Measurements from ENCODE around the gene POLR3H.
A peak's percentile ranks its signal among the peaks of the same experiment; 100 is the strongest.

The POLR3H gene

DNA sequence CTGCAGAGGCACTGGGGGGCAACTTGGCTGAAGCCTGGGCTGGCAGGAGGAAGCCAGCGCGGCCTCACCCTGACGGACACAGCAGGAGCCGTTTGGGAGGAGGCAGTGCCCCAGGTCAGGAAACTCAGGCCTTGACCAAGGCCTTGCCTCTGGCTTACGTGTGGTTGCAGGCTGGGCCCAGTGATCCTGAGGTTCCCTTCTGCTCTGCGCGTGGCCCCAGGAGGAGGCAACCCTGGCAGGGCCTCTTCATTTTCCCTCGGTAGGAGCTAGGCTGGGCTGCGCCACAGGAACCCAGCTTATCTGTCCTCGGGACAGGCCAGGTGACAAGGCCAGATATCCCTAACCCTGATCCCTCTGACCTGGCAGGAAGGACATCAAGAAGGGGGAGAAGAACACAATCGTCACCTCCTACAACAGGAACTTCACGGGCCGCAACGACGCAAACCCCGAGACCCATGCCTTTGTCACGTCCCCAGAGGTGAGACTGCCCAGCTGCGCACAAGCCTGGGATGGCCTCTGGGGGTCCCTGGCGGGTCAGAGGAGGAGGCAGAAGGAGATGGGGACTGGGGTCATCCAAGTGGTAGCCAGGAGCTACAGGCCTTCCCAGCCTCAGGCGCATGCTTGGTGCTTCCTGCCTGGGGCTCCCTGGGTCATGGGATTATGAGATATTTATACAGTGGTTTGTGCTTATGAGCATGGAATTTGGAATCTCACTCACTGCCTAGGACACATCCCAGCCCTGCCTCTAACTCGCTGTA lies 20.6 kb downstream of the POLR3H start:
- Histone ChIP-seq H3K4me3 (ENCODE audit: low read length) (no peak overlapping the region), H3K9ac (ENCODE audit: low read length) (no peak overlapping the region), H3K27ac (ENCODE audit: low read length) (no peak overlapping the region), H3K27me3 (ENCODE audit: control insufficient read depth, insufficient read depth, low read length) (no peaks in the 10 kb centered on the region), H3K4me1 (ENCODE audit: control insufficient read depth, low read depth, low read length) (no peaks in the 10 kb centered on the region), H3K9me3 (ENCODE audit: control insufficient read depth, low read depth, low read length) (no peaks in the 10 kb centered on the region), H3K36me3 (ENCODE audit: control insufficient read depth, low read depth, low read length) (peaks cover 33% of the 10 kb centered on the region)

DNA sequence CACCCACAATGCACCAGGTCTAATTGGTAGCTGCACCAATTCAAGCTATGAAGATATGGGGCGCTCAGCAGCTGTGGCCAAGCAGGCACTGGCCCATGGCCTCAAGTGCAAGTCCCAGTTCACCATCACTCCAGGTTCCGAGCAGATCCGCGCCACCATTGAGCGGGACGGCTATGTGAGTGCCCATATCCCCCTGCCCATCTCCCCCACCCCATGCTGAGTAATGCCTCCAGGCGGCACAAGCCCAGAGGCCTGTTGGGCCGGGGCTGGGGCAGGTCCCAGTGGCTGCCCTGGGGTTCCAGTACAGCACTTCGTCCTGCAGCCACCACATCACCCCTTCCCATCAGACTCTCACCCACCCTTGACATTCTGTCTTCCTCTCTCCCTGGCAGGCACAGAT lies 21.5 kb downstream of the POLR3H start:
- Histone ChIP-seq H3K9me3 (ENCODE audit: control insufficient read depth, low read depth, low read length) (no peaks in the 10 kb centered on the region), H3K9ac (ENCODE audit: low read length) (no peak overlapping the region), H3K4me1 (ENCODE audit: control insufficient read depth, low read depth, low read length) (no peaks in the 10 kb centered on the region), H3K27ac (ENCODE audit: low read length) (no peak overlapping the region), H3K4me3 (ENCODE audit: low read length) (no peak overlapping the region), H3K36me3 (ENCODE audit: control insufficient read depth, low read depth, low read length) (peaks cover 24% of the 10 kb centered on the region), H3K27me3 (ENCODE audit: control insufficient read depth, insufficient read depth, low read length) (no peaks in the 10 kb centered on the region)

DNA sequence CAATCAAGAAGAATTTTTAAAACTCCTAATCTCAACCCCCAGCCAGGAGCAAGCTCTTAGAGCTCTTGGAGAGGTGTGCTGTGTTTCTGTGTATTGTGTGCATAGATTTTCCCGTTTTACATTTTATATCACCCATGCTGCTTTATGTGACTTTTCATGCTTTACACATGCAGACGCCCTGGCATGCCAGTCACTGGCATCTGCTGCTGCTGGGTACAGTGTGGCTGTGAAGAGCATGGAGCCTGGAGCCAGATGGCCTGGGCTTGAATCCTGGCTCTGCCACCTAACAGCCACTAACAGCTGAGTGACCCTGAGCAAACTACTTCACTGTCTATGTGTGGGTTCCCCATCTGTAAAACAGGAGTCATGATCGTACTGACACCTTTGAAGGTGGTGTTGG lies 23.1 kb downstream of the POLR3H start:
- Histone ChIP-seq H3K9me3 (ENCODE audit: control insufficient read depth, low read depth, low read length) (no peaks in the 10 kb centered on the region), H3K4me3 (ENCODE audit: low read length) (no peak overlapping the region), H3K27me3 (ENCODE audit: control insufficient read depth, insufficient read depth, low read length) (no peaks in the 10 kb centered on the region), H3K27ac (ENCODE audit: low read length) (no peak overlapping the region), H3K36me3 (ENCODE audit: control insufficient read depth, low read depth, low read length) (peaks cover 17% of the 10 kb centered on the region), H3K9ac (ENCODE audit: low read length) (no peak overlapping the region), H3K4me1 (ENCODE audit: control insufficient read depth, low read depth, low read length) (no peaks in the 10 kb centered on the region)

DNA sequence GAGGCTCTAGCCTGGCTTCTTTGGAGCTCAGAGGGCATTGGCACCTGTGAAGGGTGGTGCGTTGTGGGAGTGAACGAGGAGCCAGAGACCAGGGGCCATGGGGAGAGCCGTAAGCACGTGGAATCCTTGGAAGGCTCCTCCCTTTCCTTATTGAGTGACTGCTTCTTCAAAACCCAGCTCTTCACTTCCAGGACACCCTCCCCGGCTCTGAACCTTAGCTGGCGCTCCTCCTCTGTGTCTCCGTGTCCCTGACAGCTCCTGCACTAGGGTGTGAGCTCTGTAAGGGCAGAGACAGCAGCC lies 26.3 kb downstream of the POLR3H start:
- Histone ChIP-seq H3K4me1 (ENCODE audit: control insufficient read depth, low read depth, low read length) (peaks cover 6% of the 10 kb centered on the region), H3K4me3 (ENCODE audit: low read length) (no peak overlapping the region), H3K9me3 (ENCODE audit: control insufficient read depth, low read depth, low read length) (no peaks in the 10 kb centered on the region), H3K27me3 (ENCODE audit: control insufficient read depth, insufficient read depth, low read length) (no peaks in the 10 kb centered on the region), H3K9ac (ENCODE audit: low read length) (no peak overlapping the region), H3K36me3 (ENCODE audit: control insufficient read depth, low read depth, low read length) (peaks cover 23% of the 10 kb centered on the region), H3K27ac (ENCODE audit: low read length) (no peak overlapping the region)

DNA sequence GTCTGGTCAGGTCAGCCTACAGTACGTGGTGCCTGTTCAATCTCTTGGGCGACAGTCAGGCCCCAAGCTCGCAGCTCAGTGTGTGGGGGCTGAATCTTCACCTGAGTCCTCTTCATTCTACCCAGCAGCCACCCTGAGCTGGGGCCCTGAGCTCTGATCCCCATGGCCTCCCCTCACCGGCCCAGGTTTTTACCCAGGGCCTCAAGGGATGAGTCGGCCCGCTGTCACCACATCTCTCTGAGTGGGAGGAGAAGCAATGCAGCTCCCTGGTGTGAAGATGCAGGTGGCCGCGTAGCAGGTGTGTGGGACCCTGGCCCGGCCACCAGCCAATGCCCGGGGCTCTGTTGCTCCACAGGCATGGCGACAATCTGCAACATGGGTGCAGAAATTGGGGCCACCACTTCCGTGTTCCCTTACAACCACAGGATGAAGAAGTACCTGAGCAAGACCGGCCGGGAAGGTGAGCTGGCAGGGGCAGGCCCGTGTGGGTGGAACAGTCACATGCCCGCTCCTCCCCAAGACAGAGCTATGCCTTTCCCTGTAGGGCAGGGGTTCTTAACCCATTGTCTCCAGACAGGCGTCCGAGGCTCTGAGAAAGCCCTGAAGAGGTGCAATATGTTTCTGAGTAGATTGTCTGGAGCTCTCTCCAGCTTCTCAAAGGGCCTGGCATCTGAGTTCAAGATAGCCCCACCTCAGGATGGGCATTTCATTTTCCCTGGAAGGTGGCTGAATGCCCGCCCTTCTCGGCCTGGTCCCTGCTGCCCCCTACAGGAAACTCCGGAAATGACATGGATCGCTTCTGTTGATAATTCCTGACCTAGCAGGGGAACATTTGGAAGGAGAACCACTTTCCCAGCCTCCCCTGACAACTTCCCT lies 26.9 kb downstream of the POLR3H start:
- no peak overlapping the region for H3K9ac ChIP-seq (ENCODE audit: low read length)
- no peaks in the 10 kb centered on the region for H3K27me3 ChIP-seq (ENCODE audit: control insufficient read depth, insufficient read depth, low read length)
- peaks cover 12% of the 10 kb centered on the region for H3K4me1 ChIP-seq (ENCODE audit: control insufficient read depth, low read depth, low read length)
- H3K27ac ChIP-seq (ENCODE audit: low read length) = no peak overlapping the region
- no peak overlapping the region for H3K4me3 ChIP-seq (ENCODE audit: low read length)
- H3K36me3 ChIP-seq (ENCODE audit: control insufficient read depth, low read depth, low read length) = peaks cover 23% of the 10 kb centered on the region
- no peaks in the 10 kb centered on the region for H3K9me3 ChIP-seq (ENCODE audit: control insufficient read depth, low read depth, low read length)

DNA sequence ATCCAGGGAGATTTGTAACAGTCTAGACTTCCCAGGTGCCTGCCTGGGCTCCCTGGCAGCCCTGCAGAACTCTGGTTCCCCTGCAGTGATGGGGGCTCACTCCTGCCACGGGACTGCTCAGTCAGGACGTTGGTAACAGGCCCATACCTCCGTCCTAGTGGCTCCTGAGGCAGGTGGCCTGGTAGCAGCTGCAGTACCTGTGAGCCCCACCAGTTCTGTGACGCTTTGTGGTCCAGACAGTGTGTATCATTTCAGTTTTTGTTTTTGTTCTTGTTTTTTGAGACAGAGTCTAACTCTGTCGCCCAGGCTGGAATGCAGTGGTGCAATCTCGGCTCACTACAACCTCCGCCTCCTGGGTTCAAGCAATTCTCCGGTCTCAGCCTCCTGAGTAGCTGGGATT lies 27.8 kb downstream of the POLR3H start:
- Histone ChIP-seq H3K9ac (ENCODE audit: low read length) (no peak overlapping the region), H3K4me3 (ENCODE audit: low read length) (no peak overlapping the region), H3K9me3 (ENCODE audit: control insufficient read depth, low read depth, low read length) (no peaks in the 10 kb centered on the region), H3K36me3 (ENCODE audit: control insufficient read depth, low read depth, low read length) (peaks cover 23% of the 10 kb centered on the region), H3K4me1 (ENCODE audit: control insufficient read depth, low read depth, low read length) (peaks cover 15% of the 10 kb centered on the region), H3K27ac (ENCODE audit: low read length) (no peak overlapping the region), H3K27me3 (ENCODE audit: control insufficient read depth, insufficient read depth, low read length) (no peaks in the 10 kb centered on the region)

DNA sequence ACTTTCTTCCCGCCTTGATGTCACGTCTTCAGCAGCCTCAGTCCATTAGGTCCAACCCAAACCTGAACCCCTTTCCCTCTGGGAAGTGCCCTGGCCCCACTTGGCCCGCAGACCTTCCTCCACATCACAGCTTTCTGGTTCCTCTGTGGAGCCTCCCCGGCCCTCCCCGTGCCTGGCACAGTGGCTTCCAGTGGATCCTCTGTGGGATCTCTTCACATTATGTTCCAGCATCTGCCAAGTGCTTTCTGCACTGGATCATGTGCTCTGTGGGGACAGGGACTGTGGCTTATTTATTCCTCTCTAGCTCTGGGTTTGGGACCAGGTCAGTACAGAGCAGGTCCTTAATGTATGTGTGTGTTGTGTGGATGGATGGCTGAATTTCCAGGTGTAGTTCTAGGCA lies 30.9 kb downstream of the POLR3H start:
- Histone ChIP-seq H3K27me3 (ENCODE audit: control insufficient read depth, insufficient read depth, low read length) (no peaks in the 10 kb centered on the region), H3K36me3 (ENCODE audit: control insufficient read depth, low read depth, low read length) (peaks cover 34% of the 10 kb centered on the region)

DNA sequence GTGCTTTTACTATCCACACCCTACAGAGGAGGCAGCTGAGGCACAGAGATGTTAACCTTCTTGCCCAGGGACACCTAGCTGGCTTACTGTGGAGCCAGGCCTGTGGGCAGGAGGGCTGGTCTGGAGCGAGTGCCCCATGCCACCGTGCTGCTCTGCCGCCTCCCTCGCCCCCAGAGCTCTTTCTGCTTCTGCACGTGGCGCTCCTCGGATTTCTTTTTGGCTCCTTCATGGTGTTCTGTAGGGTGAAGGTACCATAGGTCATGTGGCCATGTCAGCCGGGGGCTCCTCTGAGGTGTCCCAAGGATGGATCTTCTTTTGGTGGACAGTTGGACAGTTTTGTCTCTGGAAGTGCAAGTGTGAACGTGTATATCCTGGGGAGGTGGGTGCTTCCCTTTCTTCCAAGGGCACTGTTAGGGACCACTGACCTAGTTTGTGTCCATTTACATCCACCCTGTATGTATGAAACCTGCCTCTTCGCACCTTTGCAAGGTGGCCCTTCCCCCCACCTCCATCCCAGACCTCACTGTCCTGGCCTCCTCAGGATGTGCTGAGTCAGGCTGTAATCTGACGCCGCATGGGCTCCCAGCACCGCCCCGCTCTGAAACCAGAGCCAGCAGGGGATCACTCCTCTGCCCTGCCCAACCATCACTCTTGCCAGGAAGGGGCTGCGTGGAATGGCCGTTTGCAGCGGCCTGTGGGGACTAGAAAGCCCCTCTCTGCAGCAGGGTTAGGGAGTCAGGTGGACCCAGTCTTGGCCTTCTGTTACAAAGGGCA lies 31.7 kb downstream of the POLR3H start:
- H3K4me1 ChIP-seq (ENCODE audit: control insufficient read depth, low read depth, low read length) = peaks cover 15% of the 10 kb centered on the region
- peak overlapping the region; percentile 12 for H3K27ac ChIP-seq (ENCODE audit: low read length)
- peaks cover 41% of the 10 kb centered on the region for H3K36me3 ChIP-seq (ENCODE audit: control insufficient read depth, low read depth, low read length)
- H3K27me3 ChIP-seq (ENCODE audit: control insufficient read depth, insufficient read depth, low read length) = no peaks in the 10 kb centered on the region
- H3K9me3 ChIP-seq (ENCODE audit: control insufficient read depth, low read depth, low read length) = no peaks in the 10 kb centered on the region
- H3K9ac ChIP-seq (ENCODE audit: low read length) = peak overlapping the region; percentile 34
- no peak overlapping the region for H3K4me3 ChIP-seq (ENCODE audit: low read length)

More for the DNA sequence above, 30.9 kb downstream of the POLR3H start:
- H3K9me3 ChIP-seq (ENCODE audit: control insufficient read depth, low read depth, low read length) = no peaks in the 10 kb centered on the region
- peak overlapping the region; percentile 12 for H3K27ac ChIP-seq (ENCODE audit: low read length)
- H3K4me3 ChIP-seq (ENCODE audit: low read length) = no peak overlapping the region
- H3K4me1 ChIP-seq (ENCODE audit: control insufficient read depth, low read depth, low read length) = peaks cover 15% of the 10 kb centered on the region
- peak overlapping the region; percentile 34 for H3K9ac ChIP-seq (ENCODE audit: low read length)

DNA sequence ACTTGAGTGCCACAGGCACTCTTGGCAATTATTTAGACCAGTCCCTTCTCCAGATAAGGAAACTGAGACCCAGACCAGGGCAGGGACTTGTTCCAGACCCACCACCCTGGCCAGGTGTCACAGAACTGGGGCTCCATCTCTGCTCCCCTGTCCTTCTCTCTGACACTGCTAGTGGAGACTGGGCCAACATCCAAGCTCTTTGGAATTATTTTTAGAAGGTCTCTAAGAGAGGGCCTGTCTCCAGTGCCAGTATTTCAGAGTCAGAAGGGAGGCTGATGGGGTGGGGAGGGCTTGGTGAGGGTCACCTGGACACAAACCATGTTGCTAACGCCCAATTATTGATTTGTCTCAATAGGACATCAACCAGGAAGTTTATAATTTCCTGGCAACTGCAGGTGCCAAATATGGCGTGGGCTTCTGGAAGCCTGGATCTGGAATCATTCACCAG lies 32.7 kb downstream of the POLR3H start:
- H3K4me3 ChIP-seq (ENCODE audit: low read length) = no peak overlapping the region
- no peaks in the 10 kb centered on the region for H3K27me3 ChIP-seq (ENCODE audit: control insufficient read depth, insufficient read depth, low read length)
- peaks cover 43% of the 10 kb centered on the region for H3K36me3 ChIP-seq (ENCODE audit: control insufficient read depth, low read depth, low read length)
- H3K9ac ChIP-seq (ENCODE audit: low read length) = no peak overlapping the region
- peaks cover 15% of the 10 kb centered on the region for H3K4me1 ChIP-seq (ENCODE audit: control insufficient read depth, low read depth, low read length)
- H3K9me3 ChIP-seq (ENCODE audit: control insufficient read depth, low read depth, low read length) = no peaks in the 10 kb centered on the region
- H3K27ac ChIP-seq (ENCODE audit: low read length) = no peak overlapping the region

DNA sequence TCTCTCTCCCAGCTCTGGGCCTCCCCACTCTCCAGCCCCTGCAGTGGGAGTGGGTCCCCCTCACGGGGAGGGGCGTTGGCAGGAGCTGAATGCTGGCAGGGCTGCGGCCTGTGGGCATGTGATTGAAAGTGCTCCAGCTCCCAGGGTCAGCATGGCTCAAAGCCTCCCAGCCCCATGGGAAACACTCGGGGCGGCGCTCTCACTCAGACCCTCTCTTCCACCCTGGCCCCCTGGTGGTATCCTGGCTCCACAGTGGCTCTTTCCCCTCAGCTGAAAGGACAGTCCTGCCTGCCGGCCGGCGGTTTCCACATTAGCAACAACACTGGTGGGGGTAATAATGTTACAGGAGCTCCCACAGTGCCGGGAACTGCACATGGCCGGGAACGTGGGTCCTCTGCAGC lies 35.5 kb downstream of the POLR3H start:
- no peak overlapping the region for H3K4me3 ChIP-seq (ENCODE audit: low read length)
- H3K27ac ChIP-seq (ENCODE audit: low read length) = no peak overlapping the region
- no peak overlapping the region for H3K9ac ChIP-seq (ENCODE audit: low read length)
- H3K4me1 ChIP-seq (ENCODE audit: control insufficient read depth, low read depth, low read length) = peaks cover 15% of the 10 kb centered on the region
- H3K9me3 ChIP-seq (ENCODE audit: control insufficient read depth, low read depth, low read length) = no peaks in the 10 kb centered on the region
- peaks cover 28% of the 10 kb centered on the region for H3K36me3 ChIP-seq (ENCODE audit: control insufficient read depth, low read depth, low read length)
- H3K27me3 ChIP-seq (ENCODE audit: control insufficient read depth, insufficient read depth, low read length) = no peaks in the 10 kb centered on the region

DNA sequence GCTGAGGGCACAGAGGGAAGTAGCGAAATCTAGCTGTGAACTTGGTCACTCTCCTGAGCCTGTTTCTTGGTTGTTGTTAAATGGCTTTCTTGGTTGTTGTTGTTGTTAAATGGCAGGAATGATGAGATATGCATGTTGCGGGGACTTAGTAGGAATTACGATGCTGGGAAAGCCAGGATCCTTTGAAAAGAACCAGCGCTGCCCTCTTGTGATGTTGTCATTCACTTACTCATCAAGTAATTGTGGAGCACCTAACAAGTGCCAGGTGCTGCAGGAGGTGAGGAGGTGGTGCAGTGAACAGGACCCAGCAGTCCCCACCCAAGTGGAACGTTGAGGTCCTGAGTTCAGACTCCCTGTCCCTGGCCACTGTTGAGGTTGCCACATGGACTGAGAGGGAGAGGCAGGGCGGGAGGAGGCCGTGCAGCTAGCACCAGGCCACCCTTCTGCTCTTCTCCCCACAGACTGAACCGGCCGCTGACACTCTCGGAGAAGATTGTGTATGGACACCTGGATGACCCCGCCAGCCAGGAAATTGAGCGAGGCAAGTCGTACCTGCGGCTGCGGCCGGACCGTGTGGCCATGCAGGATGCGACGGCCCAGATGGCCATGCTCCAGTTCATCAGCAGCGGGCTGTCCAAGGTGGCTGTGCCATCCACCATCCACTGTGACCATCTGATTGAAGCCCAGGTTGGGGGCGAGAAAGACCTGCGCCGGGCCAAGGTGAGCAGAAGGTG lies 36.8 kb downstream of the POLR3H start:
- no peaks in the 10 kb centered on the region for H3K27me3 ChIP-seq (ENCODE audit: control insufficient read depth, insufficient read depth, low read length)
- H3K4me3 ChIP-seq (ENCODE audit: low read length) = no peak overlapping the region
- H3K9ac ChIP-seq (ENCODE audit: low read length) = no peak overlapping the region
- no peak overlapping the region for H3K27ac ChIP-seq (ENCODE audit: low read length)
- H3K9me3 ChIP-seq (ENCODE audit: control insufficient read depth, low read depth, low read length) = no peaks in the 10 kb centered on the region
- peaks cover 23% of the 10 kb centered on the region for H3K36me3 ChIP-seq (ENCODE audit: control insufficient read depth, low read depth, low read length)
- peaks cover 4% of the 10 kb centered on the region for H3K4me1 ChIP-seq (ENCODE audit: control insufficient read depth, low read depth, low read length)
